H1 (cell line): Measurements from ENCODE around the gene COL21A1. TPM values are rescaled to one million over a fixed set of nuclear protein-coding genes. Genes with fewer than 3 reads are reported as not detected.

Experiments
- CTCF ChIA-PET: fragments of 300-600 bp; sonication (Branson Sonifier 250); formaldehyde crosslinking; loops from one replicate; lab custom pipeline; 2021; ENCODE audit not compliant: partially characterized antibody; lab: Charles Lee
- POLR2A ChIA-PET: fragments of 300-600 bp; sonication (Branson Sonifier 250); formaldehyde crosslinking; loops from one replicate; lab custom pipeline; 2021; ENCODE audit warnings: inconsistent platforms; ENCODE audit not compliant: partially characterized antibody; lab: Charles Lee
- DNase-seq, 2 experiments: peaks; one replicate each; pipeline versions ENCODE4 v3.0.0 to v3.0.0-alpha.2; 2010 to 2022; ENCODE audit warnings: low spot score in 2 of 2, low read depth in 1 of 2, mixed read lengths in 1 of 2
- FAIRE-seq: peaks from 2 replicates; lab custom pipeline; 2011; peaks lifted over from hg19 to GRCh38; lab: Jason Lieb, UNC
- H2AFZ ChIP-seq: 2 replicates; pipeline ENCODE4 v1.8.1; 2012; ENCODE audit warnings: low read length, inconsistent platforms
- H2AK5ac ChIP-seq: 2 replicates; pipeline ENCODE4 v1.6.1; 2013; ENCODE audit warnings: low read depth, low read length
- H2BK120ac ChIP-seq: replicated peaks from 2 replicates; pipeline ENCODE3; 2013; ENCODE audit warnings: low read depth, low read length, inconsistent platforms
- H2BK12ac ChIP-seq: 2 replicates; pipeline ENCODE4 v1.6.1; 2013; ENCODE audit warnings: low read depth, low read length
- H2BK15ac ChIP-seq: 2 replicates; pipeline ENCODE4 v1.6.1; 2013; ENCODE audit warnings: low read length
- H2BK20ac ChIP-seq: 2 replicates; pipeline ENCODE4 v1.6.1; 2013; ENCODE audit warnings: low read length
- H2BK5ac ChIP-seq: 2 replicates; pipeline ENCODE4 v1.6.1; 2013; ENCODE audit warnings: low read depth, low read length
- H3K14ac ChIP-seq: 2 replicates; pipeline ENCODE4 v1.6.1; 2013; ENCODE audit warnings: inconsistent platforms; ENCODE audit not compliant: insufficient read length
- H3K18ac ChIP-seq: 2 replicates; pipeline ENCODE4 v1.6.1; 2013; ENCODE audit warnings: low read length; ENCODE audit errors: extremely low read depth
- H3K23ac ChIP-seq: 2 replicates; pipeline ENCODE4 v1.6.1; 2013; ENCODE audit warnings: inconsistent platforms; ENCODE audit not compliant: insufficient read length
- H3K23me2 ChIP-seq: 2 replicates; pipeline ENCODE4 v1.6.1; 2013; ENCODE audit warnings: low read depth, low read length
- H3K27ac ChIP-seq: 2 replicates; pipeline ENCODE4 v1.6.1; 2011; ENCODE audit warnings: low read depth, low read length, inconsistent platforms
- H3K27me3 ChIP-seq, 4 experiments: replicated peaks in 1 of 4; 1 replicate in 1 of 4; 2 replicates in 3 of 4; pipeline versions ENCODE4 v1.6.1 to v1.8.1; 2011 to 2013; ENCODE audit warnings: low read length in 3 of 4, mild to moderate bottlenecking in 3 of 4, inconsistent platforms in 2 of 4, mixed read lengths in 2 of 4, moderate library complexity in 1 of 4; ENCODE audit not compliant: control insufficient read depth in 3 of 4, insufficient read depth in 3 of 4; ENCODE audit errors: extremely low read depth in 1 of 4
- H3K36me3 ChIP-seq, 4 experiments: 2 replicates each; pipeline versions ENCODE4 v1.6.1 to v1.8.1; 2011 to 2013; ENCODE audit warnings: mild to moderate bottlenecking in 4 of 4, low read length in 3 of 4, moderate library complexity in 2 of 4, control low read depth in 1 of 4, inconsistent platforms in 1 of 4; ENCODE audit not compliant: insufficient read depth in 4 of 4, control insufficient read depth in 2 of 4
- H3K4ac ChIP-seq: replicated peaks from 2 replicates; pipeline ENCODE3; 2013; ENCODE audit warnings: low read length, low read depth, mixed read lengths, inconsistent platforms; ENCODE audit not compliant: insufficient read length
- H3K4me1 ChIP-seq, 4 experiments: replicated peaks in 1 of 4; 1 replicate in 1 of 4; 2 replicates in 3 of 4; pipeline versions ENCODE4 v1.6.1 to v1.8.1; 2011 to 2013; ENCODE audit warnings: low read length in 3 of 4, inconsistent platforms in 2 of 4, mixed read lengths in 1 of 4; ENCODE audit not compliant: insufficient read depth in 4 of 4, control insufficient read depth in 3 of 4
- H3K4me2 ChIP-seq, 2 experiments: 2 replicates each; pipeline versions ENCODE4 v1.6.1 to v1.8.1; 2011 to 2013; ENCODE audit warnings: low read depth in 2 of 2, low read length in 2 of 2, control low read depth in 1 of 2, inconsistent platforms in 1 of 2, mild to moderate bottlenecking in 1 of 2; ENCODE audit not compliant: insufficient read depth in 1 of 2
- H3K4me3 ChIP-seq, 4 experiments: fragments of 200-600, 300-600 bp in 1 of 4; sonication (generic), shearing (Covaris generic), sonication (Bioruptor Twin) in 1 of 4; 2 replicates each; pipeline versions ENCODE4 v1.5.1 to v1.8.1; 2011 to 2016; ENCODE audit warnings: low read length in 4 of 4, low read depth in 3 of 4, control low read depth in 2 of 4, inconsistent platforms in 2 of 4, mild to moderate bottlenecking in 2 of 4, mixed read lengths in 1 of 4, moderate library complexity in 1 of 4; ENCODE audit not compliant: insufficient read depth in 2 of 4; ENCODE audit errors: extremely low read depth in 1 of 4
- H3K56ac ChIP-seq: replicated peaks from 2 replicates; pipeline ENCODE3; 2013; ENCODE audit warnings: low read depth, mild to moderate bottlenecking, mixed read lengths, low read length, inconsistent platforms; ENCODE audit not compliant: insufficient read length
- H3K79me1 ChIP-seq: 2 replicates; pipeline ENCODE4 v1.6.1; 2013; ENCODE audit warnings: low read depth, low read length, control low read depth
- H3K79me2 ChIP-seq, 2 experiments: 2 replicates each; pipeline versions ENCODE4 v1.6.1 to v1.8.1; 2012 to 2013; ENCODE audit warnings: low read length in 2 of 2, mild to moderate bottlenecking in 2 of 2, inconsistent platforms in 1 of 2; ENCODE audit not compliant: insufficient read depth in 2 of 2, control insufficient read depth in 1 of 2
- H3K9ac ChIP-seq, 4 experiments: replicated peaks in 1 of 4; 1 replicate in 1 of 4; 2 replicates in 3 of 4; pipeline versions ENCODE4 v1.6.1 to v1.8.1; 2011 to 2013; ENCODE audit warnings: low read depth in 3 of 4, low read length in 3 of 4, control low read depth in 2 of 4, mild to moderate bottlenecking in 2 of 4, moderate library complexity in 2 of 4, inconsistent platforms in 1 of 4; ENCODE audit errors: extremely low read depth in 1 of 4
- H3K9me3 ChIP-seq, 2 experiments: 2 replicates each; pipeline versions ENCODE4 v1.6.1 to v1.8.1; 2012 to 2013; ENCODE audit warnings: mild to moderate bottlenecking in 2 of 2, moderate library complexity in 2 of 2, control low read depth in 1 of 2, inconsistent platforms in 1 of 2, low read depth in 1 of 2, low read length in 1 of 2, mixed read lengths in 1 of 2; ENCODE audit not compliant: insufficient read depth in 2 of 2
- H4K20me1 ChIP-seq, 2 experiments: replicated peaks in 1 of 2; 2 replicates each; pipeline versions ENCODE3 to v1.8.1; 2011 to 2013; ENCODE audit warnings: inconsistent platforms in 2 of 2, low read length in 2 of 2, mild to moderate bottlenecking in 1 of 2; ENCODE audit not compliant: insufficient read depth in 2 of 2, control insufficient read depth in 1 of 2
- H4K5ac ChIP-seq: 2 replicates; pipeline ENCODE4 v1.6.1; 2013; ENCODE audit warnings: low read length, low read depth, mixed read lengths, inconsistent platforms; ENCODE audit not compliant: insufficient read length
- H4K8ac ChIP-seq: 2 replicates; pipeline ENCODE4 v1.8.0; 2013; ENCODE audit warnings: mild to moderate bottlenecking, moderate library complexity, low read length, inconsistent platforms; ENCODE audit not compliant: insufficient read depth; ENCODE audit errors: extremely low read depth
- H4K91ac ChIP-seq: replicated peaks from 2 replicates; pipeline ENCODE3; 2013; ENCODE audit warnings: low read length, mixed read lengths, inconsistent platforms; ENCODE audit not compliant: insufficient read length
- CTBP2 ChIP-seq: IDR thresholded peaks from 2 replicates; pipeline ENCODE4 v1.7.0; 2011; ENCODE audit warnings: borderline replicate concordance, mild to moderate bottlenecking, moderate library complexity, mixed read lengths, low read length; ENCODE audit not compliant: insufficient read depth, insufficient read length
- HDAC2 ChIP-seq, 2 experiments: fragments of 300-600 bp in 1 of 2; sonication (generic) in 1 of 2; IDR thresholded peaks; 2 replicates each; pipeline ENCODE4 v1.6.1; 2011 to 2012; ENCODE audit warnings: low read depth in 2 of 2, low read length in 2 of 2, mild to moderate bottlenecking in 2 of 2, moderate library complexity in 2 of 2, borderline replicate concordance in 1 of 2, inconsistent platforms in 1 of 2
- KDM4A ChIP-seq: IDR thresholded peaks from one replicate; pipeline ENCODE4 v1.7.1; 2012; ENCODE audit warnings: low read depth, mild to moderate bottlenecking, moderate library complexity, low read length, inconsistent platforms; ENCODE audit not compliant: severe bottlenecking
- RBBP5 ChIP-seq: IDR thresholded peaks from 2 replicates; pipeline ENCODE4 v1.7.1; 2012; ENCODE audit warnings: low read depth, mild to moderate bottlenecking, inconsistent platforms, low read length, moderate library complexity, borderline replicate concordance
- WGBS, 2 experiments: shearing (Covaris generic) in 1 of 2; methylation state at CpG; one replicate each; pipeline versions ENCODE4 v1.1.6 to v1.1.7; 2013 to 2015; ENCODE audit warnings: low lambda C conversion rate in 2 of 2, mixed read lengths in 2 of 2, inconsistent platforms in 1 of 2, low coverage in 1 of 2, missing lambda C conversion rate in 1 of 2; ENCODE audit not compliant: insufficient replicate concordance in 2 of 2, insufficient coverage in 1 of 2, insufficient read length in 1 of 2; ENCODE audit errors: extremely low coverage in 1 of 2, missing lambda C conversion rate in 1 of 2; 5-methylcytosine and 5-hydroxymethylcytosine counted together
- polyA plus RNA-seq, 7 experiments: library from polyadenylated mRNA; depleted of rRNA in 3 of 7; stranded (reverse) in 5 of 7; unstranded in 2 of 7; fragments of >200 nt in 5 of 7; fragments of 200-250 nt in 2 of 7; gene quantifications; 1 replicate in 5 of 7; 2 replicates in 1 of 7; 4 replicates in 1 of 7; pipeline versions ENCODE4 v1.2.1 to v1.2.3, GENCODE V29; 2011 to 2013; ENCODE audit warnings: missing spikeins in 2 of 7, mixed read lengths in 2 of 7
- total RNA-seq: library from RNA; stranded (reverse); fragmentation: NEBNext Ultra II Directional; extraction: Animal tissue kit (Norgen Biotek cat#: 25700); gene quantifications from 2 replicates; pipeline ENCODE4 v1.2.1, GENCODE V29; 2021

The COL21A1 gene
- total and polyA plus RNA-seq, 2 of the 8 experiments (the other 6 are each of a cell fraction or from before 2014, with no cell fraction given), result 1.6 to 3.4 TPM

GRCh38 chr6:56038764-56039163 lies 208.6 kb downstream of the COL21A1 start:
- Histone ChIP-seq H3K4me1 (no peaks in the 10 kb centered on the region), H2BK120ac (no peak overlapping the region), H4K8ac (no peak overlapping the region), H2BK5ac (no peak overlapping the region), H3K9me3 (no peaks in the 10 kb centered on the region), H2BK12ac (no peak overlapping the region), H3K18ac (no peak overlapping the region), H3K79me2 (no peaks in the 10 kb centered on the region), H3K4me2 (no peak overlapping the region), H4K91ac (no peak overlapping the region), H3K27ac (no peak overlapping the region), H3K23ac (no peak overlapping the region), H2AK5ac (no peak overlapping the region), H3K79me1 (no peaks in the 10 kb centered on the region), H3K9ac (no peak overlapping the region), H3K4me3 (no peak overlapping the region), H3K36me3 (no peaks in the 10 kb centered on the region), H2BK15ac (no peak overlapping the region), H3K4ac (no peak overlapping the region), H2BK20ac (no peak overlapping the region), H3K23me2 (no peaks in the 10 kb centered on the region), H4K20me1 (no peaks in the 10 kb centered on the region), H3K27me3 (no peaks in the 10 kb centered on the region), H3K56ac (no peak overlapping the region), H3K14ac (no peak overlapping the region), H2AFZ (no peak overlapping the region), H4K5ac (no peak overlapping the region)
- TF ChIP-seq HDAC2 (IDR thresholded peaks at IDR 0.05; ENCODE audit: borderline replicate concordance in 1 of 2, low read depth in 2 of 2, low read length in 2 of 2) (no peak), KDM4A (no peak), RBBP5 (no peak), CTBP2 (no peak)
- DNase-seq (no peak), FAIRE-seq (no peak)
- ChIA-PET CTCF (no interaction called here), POLR2A (no interaction called here)
- 90% methylated on average over 6 of the region's 6 CpGs; no CpG with 5 or more reads in 1 of the 2 experiments for whole genome bisulfite sequencing, 2 experiments
